CD4-positive, alpha-beta T cell (primary cell): Measurements from ENCODE around the gene BTBD17. TPM values are rescaled to one million over a fixed set of nuclear protein-coding genes. Genes with fewer than 3 reads are reported as not detected.

Experiments used
- ATAC-seq: fragments of 200-7000 bp; cut with Tn5 transposase; one replicate; pipeline ENCODE4 v1.10.0; 2022; ENCODE audit warnings: mild to moderate bottlenecking; ENCODE audit not compliant: poor library complexity
- CTCF ChIA-PET: fragments of 350-600 bp; sonication (Branson Sonifier 250); formaldehyde crosslinking; loops from one replicate; lab custom pipeline; 2021; ENCODE audit warnings: antibody characterized with exemption, inconsistent platforms; lab: Charles Lee
- POLR2A ChIA-PET: fragments of 350-600 bp; sonication (Branson Sonifier 250); formaldehyde crosslinking; loops from one replicate; lab custom pipeline; 2021; ENCODE audit warnings: antibody characterized with exemption, inconsistent platforms; lab: Charles Lee
- DNase-seq, 14 experiments: peaks; one replicate each; pipeline ENCODE4 v3.0.0-alpha.2; 2013 to 2020; ENCODE audit warnings: mixed read lengths in 2 of 14
- H3K27ac ChIP-seq, 2 donors: one replicate each; pipeline versions ENCODE4 v1.5.1 to v1.7.0; 2013; ENCODE audit warnings: low read length in 2 of 2, low read depth in 1 of 2, mild to moderate bottlenecking in 1 of 2
- H3K27me3 ChIP-seq, 2 experiments: 1 replicate in 1 of 2; 2 replicates in 1 of 2; pipeline versions ENCODE4 v1.6.1 to v1.7.0; 2013; ENCODE audit warnings: low read length in 2 of 2, control low read depth in 1 of 2, mild to moderate bottlenecking in 1 of 2, moderate library complexity in 1 of 2; ENCODE audit not compliant: insufficient read depth in 2 of 2, control insufficient read depth in 1 of 2
- H3K36me3 ChIP-seq: one replicate; pipeline ENCODE4 v1.6.1; 2013; ENCODE audit warnings: low read length, control low read depth; ENCODE audit not compliant: insufficient read depth
- H3K4me1 ChIP-seq: one replicate; pipeline ENCODE4 v1.6.1; 2013; ENCODE audit warnings: low read length, control low read depth; ENCODE audit not compliant: insufficient read depth
- H3K4me3 ChIP-seq: one replicate; pipeline ENCODE4 v1.5.1; 2013; ENCODE audit warnings: mild to moderate bottlenecking, low read length, moderate library complexity
- H3K9me3 ChIP-seq, 2 experiments: 1 replicate in 1 of 2; 2 replicates in 1 of 2; pipeline versions ENCODE4 v1.6.1 to v1.7.0; 2013; ENCODE audit warnings: low read length in 2 of 2, mild to moderate bottlenecking in 2 of 2, control low read depth in 1 of 2, moderate library complexity in 1 of 2; ENCODE audit not compliant: control insufficient read depth in 1 of 2, insufficient read depth in 1 of 2
- H3K27ac Mint-ChIP-seq: one replicate; pipeline ENCODE4 v1.8.0; 2020; ENCODE audit warnings: mixed read lengths
- H3K27me3 Mint-ChIP-seq: one replicate; pipeline ENCODE4 v1.8.0; 2021; ENCODE audit warnings: mixed read lengths
- H3K36me3 Mint-ChIP-seq: one replicate; pipeline ENCODE4 v1.8.0; 2021; ENCODE audit warnings: low read depth, mixed read lengths
- H3K4me1 Mint-ChIP-seq: one replicate; pipeline ENCODE4 v1.8.0; 2021; ENCODE audit warnings: low read depth, mixed read lengths
- H3K4me3 Mint-ChIP-seq: one replicate; pipeline ENCODE4 v1.8.0; 2020; ENCODE audit warnings: mild to moderate bottlenecking, mixed read lengths
- H3K9me3 Mint-ChIP-seq: one replicate; pipeline ENCODE4 v1.8.0; 2020; ENCODE audit warnings: mixed read lengths
- intact Hi-C, 2 experiments: fragments of 100-400 bp; cut with DNase I in 1 of 2; cut with micrococcal nuclease in 1 of 2; formaldehyde crosslinking; loops; one replicate each; pipeline versions ENCODE4 v1.15.1 to v1.9.0; 2023 to 2025; cut with DNase I, micrococcal nuclease
- total RNA-seq, 174 experiments: library from RNA in 2 of 174; stranded (reverse) in 2 of 174; gene quantifications; one replicate each; pipeline ENCODE4 v1.2.3 and lab custom pipeline; 2021 to 2026
- TF ChIP-seq, protein P1 (sequence below): fragments of 200-600 bp; IDR thresholded peaks from one replicate; pipeline ENCODE4 v1.8.0; 2022; ENCODE audit warnings: antibody characterized with exemption, mild to moderate bottlenecking

Gene BTBD17
- total RNA-seq, 2 experiments from 2014 or later, result not detected

GRCh38 chr17:74325376-74325742, 36.3 kb downstream of the BTBD17 start:
- no peak overlapping the region for H3K27ac Mint-ChIP-seq
- DNase-seq, result peak in 3 of 14 experiments; percentile 6 to 36 (median 19)

DNA sequence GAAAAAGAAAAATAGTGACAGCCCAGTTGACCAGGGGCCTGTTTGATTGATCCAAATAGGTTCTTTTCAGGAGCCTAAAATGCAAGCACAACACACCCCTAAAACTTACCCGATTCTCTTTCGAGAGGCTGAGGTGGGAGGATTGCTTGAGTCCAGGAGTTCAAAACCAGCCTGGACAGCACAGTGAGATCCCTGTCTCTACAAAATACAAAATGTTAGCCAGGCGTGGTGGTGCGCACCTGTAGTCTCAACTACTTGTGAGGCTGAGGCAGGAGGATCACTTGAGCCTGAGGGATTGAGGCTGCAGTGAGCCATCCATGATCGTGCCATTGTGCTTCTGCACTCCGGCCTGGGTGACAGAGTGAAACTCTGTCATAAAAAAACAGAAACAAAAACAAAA, 37.1 kb downstream of the BTBD17 start:
- Mint-ChIP-seq H3K9me3 (no peaks in the 10 kb centered on the region), H3K36me3 (no peaks in the 10 kb centered on the region), H3K4me1 (peaks cover 25% of the 10 kb centered on the region), H3K4me3 (no peak overlapping the region), H3K27me3 (peaks cover 24% of the 10 kb centered on the region), H3K27ac (no peak overlapping the region)
- no peaks in the 10 kb centered on the region for H3K9me3 ChIP-seq
- TF ChIP-seq, protein P1, sequence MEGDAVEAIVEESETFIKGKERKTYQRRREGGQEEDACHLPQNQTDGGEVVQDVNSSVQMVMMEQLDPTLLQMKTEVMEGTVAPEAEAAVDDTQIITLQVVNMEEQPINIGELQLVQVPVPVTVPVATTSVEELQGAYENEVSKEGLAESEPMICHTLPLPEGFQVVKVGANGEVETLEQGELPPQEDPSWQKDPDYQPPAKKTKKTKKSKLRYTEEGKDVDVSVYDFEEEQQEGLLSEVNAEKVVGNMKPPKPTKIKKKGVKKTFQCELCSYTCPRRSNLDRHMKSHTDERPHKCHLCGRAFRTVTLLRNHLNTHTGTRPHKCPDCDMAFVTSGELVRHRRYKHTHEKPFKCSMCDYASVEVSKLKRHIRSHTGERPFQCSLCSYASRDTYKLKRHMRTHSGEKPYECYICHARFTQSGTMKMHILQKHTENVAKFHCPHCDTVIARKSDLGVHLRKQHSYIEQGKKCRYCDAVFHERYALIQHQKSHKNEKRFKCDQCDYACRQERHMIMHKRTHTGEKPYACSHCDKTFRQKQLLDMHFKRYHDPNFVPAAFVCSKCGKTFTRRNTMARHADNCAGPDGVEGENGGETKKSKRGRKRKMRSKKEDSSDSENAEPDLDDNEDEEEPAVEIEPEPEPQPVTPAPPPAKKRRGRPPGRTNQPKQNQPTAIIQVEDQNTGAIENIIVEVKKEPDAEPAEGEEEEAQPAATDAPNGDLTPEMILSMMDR, result no peak
- H3K36me3 ChIP-seq, result no peaks in the 10 kb centered on the region
- H3K4me3 ChIP-seq, result no peak overlapping the region
- H3K4me1 ChIP-seq, result peaks cover 31% of the 10 kb centered on the region
- intact Hi-C loops, result no loop called here
- ChIA-PET CTCF (no interaction called here), POLR2A (no interaction called here)
- DNase-seq (no peak), ATAC-seq (no peak)
- H3K27ac ChIP-seq, result no peak overlapping the region
- peaks cover 0 to 11% of the 10 kb centered on the region in 2 experiments for H3K27me3 ChIP-seq

More at GRCh38 chr17:74325376-74325742, 36.3 kb downstream of the BTBD17 start:
- no peaks in the 10 kb centered on the region for H3K9me3 Mint-ChIP-seq
- Histone ChIP-seq H3K36me3 (no peaks in the 10 kb centered on the region), H3K4me3 (peak overlapping the region; percentile 32), H3K4me1 (peaks cover 38% of the 10 kb centered on the region), H3K9me3 (no peaks in the 10 kb centered on the region), H3K27me3 (peaks cover 0 to 11% of the 10 kb centered on the region in 2 experiments), H3K27ac (no peak overlapping the region)
- TF ChIP-seq, protein P1, result no peak
- intact Hi-C loops, result no loop called here
- CTCF ChIA-PET, result no interaction called here
- H3K27me3 Mint-ChIP-seq, result peaks cover 26% of the 10 kb centered on the region
- POLR2A ChIA-PET, result no interaction called here
- peaks cover 28% of the 10 kb centered on the region for H3K4me1 Mint-ChIP-seq
- H3K4me3 Mint-ChIP-seq, result peak overlapping the region; percentile 65
- no peaks in the 10 kb centered on the region for H3K36me3 Mint-ChIP-seq
- ATAC-seq, result peak; percentile 35

- TF ChIP-seq, protein P1, result no peak
- Histone ChIP-seq H3K4me3 (no peak overlapping the region), H3K27ac (no peak overlapping the region), H3K36me3 (no peaks in the 10 kb centered on the region), H3K9me3 (no peaks in the 10 kb centered on the region), H3K4me1 (no peaks in the 10 kb centered on the region), H3K27me3 (peaks cover 0 to 5% of the 10 kb centered on the region in 2 experiments)
- Mint-ChIP-seq H3K9me3 (no peaks in the 10 kb centered on the region), H3K27ac (no peak overlapping the region), H3K36me3 (no peaks in the 10 kb centered on the region), H3K4me1 (no peaks in the 10 kb centered on the region), H3K4me3 (no peak overlapping the region), H3K27me3 (peaks cover 9% of the 10 kb centered on the region)
- intact Hi-C loops, result no loop called here
- ChIA-PET POLR2A (no interaction called here), CTCF (no interaction called here)
- no peak for ATAC-seq
- DNase-seq, result no peak
These were observed 43.3 kb downstream of the BTBD17 start for GRCh38 chr17:74318391-74318790.
